GM18498 (cell line): ENCODE data around the gene STAT6.

Source experiments
- ATAC-seq: cut with Tn5 transposase; IDR thresholded peaks from one replicate; pipeline ENCODE4 v1.9.1; 2021; ENCODE audit warnings: mild to moderate bottlenecking, moderate library complexity; ENCODE audit not compliant: unreplicated experiment

STAT6 gene

DNA sequence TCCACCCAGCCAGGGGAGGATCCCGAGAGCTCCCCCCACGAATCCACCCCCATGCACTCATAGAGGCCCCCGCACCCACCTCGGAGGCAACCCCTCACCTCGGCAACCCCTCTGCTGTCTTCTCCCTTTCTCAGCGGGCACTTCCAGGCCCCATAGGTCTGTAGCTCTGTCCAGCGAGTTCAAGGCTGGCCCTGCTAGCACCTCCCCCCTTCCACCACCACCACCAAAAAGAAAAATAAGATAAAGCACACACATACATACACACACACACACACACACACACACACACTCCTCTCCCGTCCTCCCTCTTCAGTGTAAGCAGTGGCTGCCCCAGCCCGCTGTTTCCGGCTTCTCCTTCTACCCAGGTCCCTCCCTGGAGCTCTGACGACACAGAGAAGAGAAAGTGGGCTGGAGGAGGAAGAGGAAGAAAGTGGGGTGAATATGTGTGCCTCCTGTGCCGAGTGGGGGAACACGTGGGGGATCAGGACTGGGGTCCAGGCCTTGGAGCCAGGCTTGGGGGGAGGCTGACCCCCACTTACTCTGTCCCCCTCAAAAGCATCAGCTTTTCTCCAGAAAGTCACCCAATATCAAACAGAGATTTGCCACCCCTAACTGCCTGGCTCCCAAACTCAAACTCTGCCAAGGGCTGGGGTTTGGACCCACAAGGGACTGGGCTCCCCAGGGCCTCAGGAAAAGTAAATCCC lies at the start of gene STAT6:
Gene STAT6 (minus strand): TSS at position 332 of the 704 bp plus-strand sequence. CDS start 3,084 bp downstream, outside the sequence.
- ATAC-seq: peak; percentile 58

DNA sequence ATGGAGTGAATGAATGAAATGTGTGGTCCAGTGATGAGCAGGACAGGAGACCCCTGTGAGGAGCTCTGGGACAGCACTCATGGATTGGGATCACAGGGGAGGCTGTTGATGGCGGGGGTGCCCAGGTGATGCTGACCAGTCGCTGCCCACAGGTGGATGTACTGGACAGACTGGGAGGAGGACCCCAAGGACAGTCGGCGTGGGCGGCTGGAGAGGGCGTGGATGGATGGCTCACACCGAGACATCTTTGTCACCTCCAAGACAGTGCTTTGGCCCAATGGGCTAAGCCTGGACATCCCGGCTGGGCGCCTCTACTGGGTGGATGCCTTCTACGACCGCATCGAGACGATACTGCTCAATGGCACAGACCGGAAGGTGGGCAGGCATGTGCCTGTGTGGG lies 49.6 kb upstream of the STAT6 start:
- ATAC-seq: no peak

DNA sequence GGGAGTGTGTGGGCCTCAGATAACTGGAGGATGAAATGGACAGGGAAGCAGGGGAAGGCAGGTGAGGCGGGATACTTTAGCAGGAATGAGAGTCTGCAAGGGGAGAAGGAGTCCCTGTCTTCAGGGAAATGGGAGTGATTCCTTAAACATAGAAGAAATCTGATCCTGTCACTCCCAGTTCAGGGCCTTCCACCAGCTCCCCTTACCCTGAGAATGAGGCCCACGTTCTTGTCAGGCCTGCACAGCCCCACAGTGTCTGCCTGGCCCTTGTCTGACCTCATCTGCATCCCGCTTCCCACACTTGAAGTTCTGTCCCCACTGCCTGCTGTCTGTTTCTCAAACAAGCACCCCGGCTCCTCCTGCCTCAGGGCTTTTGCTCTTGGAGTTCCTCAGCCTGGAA lies 48.9 kb upstream of the STAT6 start:
- no peak for ATAC-seq

- ATAC-seq: no peak
Observed at GRCh38 chr12:57159311-57159710, 48.1 kb upstream of the STAT6 start.

DNA sequence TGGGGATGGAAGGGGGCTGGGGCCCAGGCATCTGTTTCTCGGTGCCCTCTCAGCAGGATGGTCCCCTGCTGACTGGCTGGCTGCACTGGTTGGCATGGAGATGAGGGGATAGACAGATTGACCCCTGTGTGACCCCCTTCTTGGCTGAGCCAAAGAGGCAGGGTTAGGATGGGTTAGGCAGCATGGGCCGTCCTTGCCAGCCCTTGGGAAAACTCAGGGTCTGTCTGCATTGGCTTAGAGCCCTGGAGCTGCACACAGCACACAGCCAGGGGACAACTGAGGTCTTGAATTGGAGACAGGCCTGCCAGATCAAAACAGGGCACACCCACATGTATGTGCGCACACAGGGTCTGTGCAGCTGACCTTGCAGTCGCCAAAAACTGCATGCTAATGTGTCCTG lies 47.5 kb upstream of the STAT6 start:
- ATAC-seq: no peak

DNA sequence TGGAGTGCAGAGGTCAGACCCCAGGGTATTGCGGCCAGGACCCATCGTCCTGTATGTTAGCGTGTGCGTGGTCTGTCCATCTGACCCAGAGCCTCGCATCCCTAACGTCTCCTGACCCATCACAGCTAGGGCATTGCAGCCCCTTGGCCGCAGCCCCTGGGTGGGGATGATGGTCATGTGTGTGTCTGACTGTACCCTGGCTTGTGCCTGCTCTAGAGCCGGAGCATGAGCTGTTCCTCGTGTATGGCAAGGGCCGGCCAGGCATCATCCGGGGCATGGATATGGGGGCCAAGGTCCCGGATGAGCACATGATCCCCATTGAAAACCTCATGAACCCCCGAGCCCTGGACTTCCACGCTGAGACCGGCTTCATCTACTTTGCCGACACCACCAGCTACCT lies 47.0 kb upstream of the STAT6 start:
- no peak for ATAC-seq

DNA sequence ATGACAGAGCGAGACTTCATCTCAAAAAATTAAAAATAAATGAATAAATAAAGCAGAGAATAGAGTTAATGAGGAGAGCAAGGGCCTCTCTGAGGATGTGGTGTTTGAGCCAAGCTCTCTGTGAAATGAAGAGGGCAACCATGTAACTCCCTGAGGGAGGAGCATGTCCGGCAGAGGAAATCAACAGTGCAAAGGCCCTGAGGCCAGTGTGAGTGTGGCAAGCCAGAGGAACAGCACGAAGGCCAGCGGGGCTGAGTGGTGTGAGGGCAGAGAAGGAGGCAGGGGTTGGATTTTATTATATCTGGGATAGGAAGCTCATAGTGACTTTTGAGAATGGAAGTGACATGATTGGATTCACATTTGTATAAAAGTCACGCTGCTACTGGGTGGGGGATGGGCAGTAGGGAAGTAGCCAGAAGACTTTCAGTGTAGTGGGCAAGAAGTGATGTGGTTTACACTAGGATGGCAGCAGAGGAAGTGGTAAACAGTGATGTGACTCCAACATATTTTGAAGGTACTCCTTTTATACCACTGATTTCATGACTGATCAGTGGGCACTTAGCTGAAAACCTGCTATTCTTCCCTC lies 46.5 kb upstream of the STAT6 start:
- no peak for ATAC-seq

GRCh38 chr12:57156701-57157403 lies 45.7 kb upstream of the STAT6 start:
- ATAC-seq: no peak

- no peak for ATAC-seq
Observed at GRCh38 chr12:57154804-57155434, 43.8 kb upstream of the STAT6 start.

DNA sequence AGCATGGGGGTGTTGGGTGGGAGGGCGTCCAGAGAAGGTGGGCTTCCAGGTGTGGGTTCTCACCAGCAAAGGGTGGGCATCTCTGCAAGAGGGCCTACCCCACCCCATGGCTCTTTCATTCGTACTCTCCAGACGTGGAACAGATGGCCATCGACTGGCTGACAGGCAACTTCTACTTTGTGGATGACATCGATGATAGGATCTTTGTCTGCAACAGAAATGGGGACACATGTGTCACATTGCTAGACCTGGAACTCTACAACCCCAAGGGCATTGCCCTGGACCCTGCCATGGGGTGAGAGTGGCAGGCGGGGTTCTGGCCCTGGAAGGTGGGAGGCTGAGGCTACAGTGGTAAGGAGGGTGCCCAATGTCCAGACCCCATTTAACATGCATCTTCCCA lies 42.9 kb upstream of the STAT6 start:
- ATAC-seq: no peak

GRCh38 chr12:57153415-57153997 lies 42.3 kb upstream of the STAT6 start:
- ATAC-seq: no peak

DNA sequence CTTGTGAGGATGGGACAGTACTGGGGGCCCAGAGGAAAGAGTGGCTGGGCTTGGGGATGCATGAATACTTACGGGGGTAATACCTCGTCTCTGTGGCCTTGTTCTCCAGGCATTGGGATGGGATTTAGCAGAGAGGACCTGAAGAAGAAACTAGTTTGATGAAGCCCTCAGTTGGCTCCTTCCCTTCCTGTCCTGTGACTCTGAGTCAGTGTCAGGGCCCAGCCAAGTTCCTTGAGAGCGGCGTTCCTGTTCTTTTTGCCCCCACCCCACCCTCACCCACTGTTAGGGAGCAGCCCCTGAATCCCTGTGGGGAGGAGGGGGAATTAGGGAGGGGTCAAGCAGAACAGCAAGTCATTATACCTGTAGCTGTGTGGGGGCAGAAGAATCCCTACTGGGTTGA lies 41.5 kb upstream of the STAT6 start:
- no peak for ATAC-seq

DNA sequence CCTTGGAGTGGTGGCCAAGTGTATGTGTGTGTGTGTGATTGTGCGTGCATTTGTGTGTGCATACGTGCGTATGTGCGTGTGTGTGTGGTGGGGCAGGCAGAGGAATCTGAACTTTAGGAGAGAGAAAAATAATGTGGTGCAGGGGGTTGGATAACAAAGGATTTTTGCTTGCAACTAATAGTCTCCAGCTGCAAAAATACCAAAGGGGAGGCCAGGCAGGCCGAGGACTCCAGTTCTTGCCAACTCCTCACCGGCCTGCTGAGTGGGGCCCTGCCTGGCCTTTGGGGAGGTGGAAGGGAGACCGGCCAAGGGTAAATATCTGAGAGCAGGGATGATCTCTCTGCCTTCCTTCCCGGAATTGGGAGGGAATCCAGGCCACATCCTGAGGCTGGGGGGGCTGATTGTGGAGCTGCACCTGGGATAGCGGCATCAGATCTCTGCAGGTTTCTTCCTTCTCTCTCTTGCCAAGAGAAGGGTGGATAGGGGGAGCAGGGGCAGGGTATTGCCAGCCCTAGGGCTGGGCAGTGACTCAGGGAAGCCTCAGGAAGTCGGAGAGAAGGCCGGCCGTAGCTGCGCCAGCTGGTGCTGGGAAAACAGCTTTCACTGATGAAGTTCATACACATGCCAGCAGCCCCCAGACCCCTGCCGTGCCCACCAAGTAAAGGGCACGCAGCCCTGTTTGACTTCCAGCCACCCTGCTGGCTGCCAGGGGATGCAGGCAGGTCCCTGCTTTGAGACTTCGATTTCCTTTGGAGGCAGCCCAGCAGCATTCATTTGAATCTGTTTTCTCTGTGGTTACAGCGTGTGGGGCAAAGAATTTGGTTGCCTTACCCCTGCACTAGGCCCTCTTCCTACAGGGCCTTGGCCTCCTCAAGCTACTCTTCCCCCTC lies 40.8 kb upstream of the STAT6 start:
- ATAC-seq: no peak

DNA sequence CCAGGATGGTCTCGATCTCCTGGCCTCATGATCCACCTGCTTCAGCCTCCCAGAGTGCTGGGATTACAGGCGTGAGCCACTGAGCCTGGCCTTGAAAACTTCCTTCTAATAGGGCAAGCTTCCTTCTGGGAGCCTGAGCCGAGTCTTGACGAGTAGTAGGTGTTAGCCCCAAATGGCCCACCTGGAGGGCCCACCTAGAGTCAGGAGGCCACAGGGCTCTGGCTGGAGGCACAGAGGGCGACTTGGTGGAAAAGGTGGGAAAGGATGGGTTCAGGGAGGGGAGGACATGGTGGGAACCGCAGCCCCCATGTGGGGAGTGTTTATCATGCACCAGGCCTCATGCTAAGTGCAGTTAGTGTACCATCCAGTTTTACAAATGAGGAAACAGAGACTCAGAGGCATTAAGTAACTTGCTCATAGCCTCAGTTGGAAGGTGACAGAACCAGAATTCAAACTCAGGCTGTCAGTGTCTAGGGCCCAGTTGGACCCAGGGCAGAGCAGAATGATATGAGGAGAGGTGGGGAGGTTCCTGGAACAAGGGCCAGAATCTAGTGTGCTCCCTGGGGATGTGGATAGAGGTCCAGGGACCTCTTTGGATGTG lies 39.3 kb upstream of the STAT6 start:
- ATAC-seq: no peak

DNA sequence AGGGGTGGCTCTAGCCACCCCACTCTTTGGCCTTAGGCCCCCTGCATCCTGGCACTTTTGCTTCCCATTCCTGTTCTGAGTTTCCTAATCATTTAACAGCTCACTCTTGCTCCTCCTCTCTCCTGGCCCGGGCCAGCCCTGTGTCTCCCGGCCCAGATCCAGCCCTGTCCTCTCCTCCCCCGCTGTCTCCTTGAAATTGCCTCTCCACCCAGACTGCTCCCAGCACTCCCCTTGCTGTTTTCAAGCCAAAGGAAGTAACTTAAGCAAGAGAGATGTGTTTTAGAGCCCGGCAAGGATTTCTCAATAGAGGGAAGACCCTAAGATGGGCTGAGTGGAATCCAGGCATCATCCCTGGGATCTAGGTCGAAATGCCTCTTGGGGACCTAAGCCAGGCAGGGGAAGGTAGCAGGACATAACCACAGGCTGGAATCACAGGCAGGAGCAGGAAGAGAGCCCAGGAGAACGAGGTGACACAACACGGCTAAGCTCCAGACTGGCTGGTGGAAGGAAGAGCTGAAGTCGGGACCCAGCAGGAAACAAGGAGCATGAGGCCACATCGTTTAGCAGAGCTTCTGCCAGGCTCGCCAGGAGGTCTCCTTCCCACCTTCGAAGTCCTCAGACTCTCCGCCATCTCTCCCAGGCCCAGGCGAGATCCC lies 38.2 kb upstream of the STAT6 start:
- ATAC-seq: no peak

- ATAC-seq: no peak
Observed at GRCh38 chr12:57148469-57149244, 37.5 kb upstream of the STAT6 start.

GRCh38 chr12:57146961-57147944 lies 36.1 kb upstream of the STAT6 start, which contains the start of gene LRP1-AS:
Gene LRP1-AS, minus strand, starts transcription at chr12:57147619.
- no peak for ATAC-seq
